Lower leg skin (tissue), 3 donors: ENCODE data around the gene FOXC2.

Source experiments
- CTCF ChIP-seq, 3 donors: fragments of 450-650 bp; IDR thresholded peaks; one replicate each; pipeline ENCODE4 v1.5.1; 2016; ENCODE audit warnings: antibody characterized with exemption in 3 of 3, mild to moderate bottlenecking in 3 of 3, moderate library complexity in 2 of 3
- POLR2A ChIP-seq, 2 donors: fragments of 450-650 bp; IDR thresholded peaks; one replicate each; pipeline ENCODE4 v1.6.1; 2016 to 2017; ENCODE audit warnings: antibody characterized with exemption in 2 of 2, mild to moderate bottlenecking in 1 of 2, moderate library complexity in 1 of 2

DNA sequence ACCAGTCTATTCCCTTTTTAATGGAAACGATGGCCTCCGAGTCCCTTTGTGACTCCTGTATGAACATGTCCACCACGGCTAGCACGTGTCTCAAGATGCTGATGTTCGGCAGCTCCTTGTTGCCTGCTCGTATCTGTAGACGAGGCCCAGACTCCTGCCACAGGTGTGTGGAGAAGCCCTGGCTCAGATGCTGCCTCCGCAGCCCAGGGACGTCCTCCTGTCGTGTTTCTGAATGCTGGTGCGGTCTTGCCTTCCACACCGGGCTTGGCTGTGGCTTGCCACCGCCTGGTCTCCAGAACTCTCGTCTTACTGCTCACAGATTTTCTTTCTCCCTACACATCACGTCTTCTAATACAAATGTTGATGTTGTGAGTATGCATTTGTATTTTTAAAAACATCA, 39.3 kb upstream of the FOXC2 start:
- TF ChIP-seq POLR2A (IDR thresholded peaks at IDR 0.05) (no peak), CTCF (IDR thresholded peaks at IDR 0.05) (no peak)
